KOPT-K1 (cell line): ENCODE data around the gene SULT1B1.

Source experiments
- H3K27ac ChIP-seq: fragments of 200-600 bp; sonication (generic); 2 replicates; pipeline ENCODE4 v1.5.1; 2016; ENCODE audit warnings: antibody characterized with exemption, mild to moderate bottlenecking, low read depth, low read length; ENCODE audit not compliant: poor library complexity, severe bottlenecking
- H3K36me3 ChIP-seq: fragments of 200-600 bp; sonication (generic); 2 replicates; pipeline ENCODE4 v1.5.1; 2017; ENCODE audit warnings: antibody characterized with exemption, mild to moderate bottlenecking, low read length, moderate library complexity; ENCODE audit not compliant: insufficient read depth
- H3K9me3 ChIP-seq: fragments of 200-600 bp; sonication (generic); 2 replicates; pipeline ENCODE4 v1.5.1; 2017; ENCODE audit warnings: antibody characterized with exemption, low read length, mild to moderate bottlenecking; ENCODE audit not compliant: insufficient read depth, poor library complexity, severe bottlenecking

Gene SULT1B1

GRCh38 chr4:69764311-69764710 lies 3.9 kb upstream of the SULT1B1 start:
- Histone ChIP-seq H3K27ac (no peak overlapping the region), H3K9me3 (no peaks in the 10 kb centered on the region), H3K36me3 (no peaks in the 10 kb centered on the region)

- Histone ChIP-seq H3K9me3 (no peaks in the 10 kb centered on the region), H3K36me3 (no peaks in the 10 kb centered on the region), H3K27ac (no peak overlapping the region)
Observed at GRCh38 chr4:69763233-69763632, 2.8 kb upstream of the SULT1B1 start.

GRCh38 chr4:69759189-69759604 lies 1.2 kb downstream of the SULT1B1 start:
- Histone ChIP-seq H3K9me3 (no peaks in the 10 kb centered on the region), H3K27ac (no peak overlapping the region), H3K36me3 (no peaks in the 10 kb centered on the region)

GRCh38 chr4:69757464-69757863 lies 3.0 kb downstream of the SULT1B1 start:
- Histone ChIP-seq H3K9me3 (no peaks in the 10 kb centered on the region), H3K36me3 (no peaks in the 10 kb centered on the region), H3K27ac (no peak overlapping the region)

- H3K27ac ChIP-seq: no peak overlapping the region
- H3K9me3 ChIP-seq: no peaks in the 10 kb centered on the region
- H3K36me3 ChIP-seq: no peaks in the 10 kb centered on the region
Observed at GRCh38 chr4:69754926-69755580, 5.4 kb downstream of the SULT1B1 start.

DNA sequence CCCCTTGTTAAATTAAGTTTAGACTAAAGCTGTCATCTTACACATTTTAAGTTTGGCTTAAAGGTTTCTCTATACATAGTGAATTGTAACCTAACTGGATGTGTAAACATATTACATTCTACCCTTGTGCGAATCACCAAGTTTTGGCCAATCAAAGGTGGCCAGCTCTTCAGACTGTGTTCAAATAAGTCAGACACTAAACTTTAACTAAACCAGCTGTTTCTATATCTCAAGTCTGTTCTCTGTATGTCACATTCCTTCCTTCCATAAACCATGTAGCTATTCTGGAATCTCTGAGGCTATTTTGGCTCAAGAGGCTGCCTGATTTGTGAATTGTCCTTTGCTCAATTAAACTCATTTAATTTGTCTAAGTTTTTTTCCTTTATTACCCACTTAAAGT lies 6.7 kb downstream of the SULT1B1 start:
- Histone ChIP-seq H3K9me3 (no peaks in the 10 kb centered on the region), H3K27ac (no peak overlapping the region), H3K36me3 (no peaks in the 10 kb centered on the region)

DNA sequence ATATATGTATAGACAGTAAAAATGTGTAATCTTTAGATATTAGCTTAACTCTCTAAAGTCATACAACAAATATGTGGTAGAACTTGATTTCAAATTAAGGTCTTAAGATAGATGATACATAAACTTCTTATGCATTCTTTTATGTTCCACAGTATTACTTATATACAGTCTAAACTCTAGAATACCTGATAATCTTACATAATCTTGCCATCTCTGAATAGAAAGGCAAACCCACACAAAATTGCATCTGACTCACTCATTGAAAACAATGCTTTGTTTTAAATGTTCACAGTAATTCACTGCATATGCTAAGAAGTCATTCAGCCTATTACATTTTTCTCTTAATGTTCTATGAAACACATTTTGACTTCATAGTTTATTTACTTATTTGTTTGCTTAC lies 10.1 kb downstream of the SULT1B1 start:
- Histone ChIP-seq H3K27ac (no peak overlapping the region), H3K36me3 (no peaks in the 10 kb centered on the region), H3K9me3 (no peaks in the 10 kb centered on the region)

- no peaks in the 10 kb centered on the region for H3K9me3 ChIP-seq
- H3K27ac ChIP-seq: no peak overlapping the region
- no peaks in the 10 kb centered on the region for H3K36me3 ChIP-seq
Observed at GRCh38 chr4:69749771-69750170, 10.6 kb downstream of the SULT1B1 start.

DNA sequence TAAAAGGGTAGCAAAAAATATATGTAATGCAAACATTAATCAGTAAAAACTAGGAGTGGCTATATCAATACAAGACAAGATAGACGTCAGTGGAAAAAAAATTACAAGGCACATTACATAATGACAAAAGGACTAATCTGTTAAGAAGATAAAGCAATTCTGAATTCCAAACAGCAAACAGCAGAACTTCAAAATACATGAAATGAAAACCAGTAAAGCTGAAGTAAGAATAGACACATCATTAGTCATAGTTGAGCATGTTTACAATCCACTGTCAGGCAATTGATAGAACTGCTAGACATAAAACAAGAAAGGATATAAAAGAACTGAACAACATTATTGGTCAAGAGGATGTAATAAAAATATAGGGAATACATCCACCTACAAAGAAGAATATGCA lies 12.2 kb downstream of the SULT1B1 start:
- no peaks in the 10 kb centered on the region for H3K36me3 ChIP-seq
- no peaks in the 10 kb centered on the region for H3K9me3 ChIP-seq
- H3K27ac ChIP-seq: no peak overlapping the region

DNA sequence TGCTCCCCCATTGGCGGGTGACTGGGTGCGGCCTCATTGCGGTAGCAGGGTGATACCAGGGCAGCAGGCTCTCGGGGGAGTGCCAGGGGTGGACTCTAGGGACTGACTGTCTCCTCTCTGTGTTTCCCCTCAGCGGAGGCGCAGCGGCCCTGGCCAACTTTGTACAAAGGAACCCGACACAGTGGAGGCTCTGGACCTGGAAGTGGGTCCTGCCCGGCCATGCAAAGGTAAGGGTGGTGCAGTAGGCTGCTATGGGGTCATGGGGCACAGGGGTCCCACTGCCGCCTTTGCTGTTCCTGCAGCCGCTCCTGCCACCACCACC lies 16.3 kb downstream of the SULT1B1 start:
- no peak overlapping the region for H3K27ac ChIP-seq
- H3K36me3 ChIP-seq: no peaks in the 10 kb centered on the region
- H3K9me3 ChIP-seq: no peaks in the 10 kb centered on the region

DNA sequence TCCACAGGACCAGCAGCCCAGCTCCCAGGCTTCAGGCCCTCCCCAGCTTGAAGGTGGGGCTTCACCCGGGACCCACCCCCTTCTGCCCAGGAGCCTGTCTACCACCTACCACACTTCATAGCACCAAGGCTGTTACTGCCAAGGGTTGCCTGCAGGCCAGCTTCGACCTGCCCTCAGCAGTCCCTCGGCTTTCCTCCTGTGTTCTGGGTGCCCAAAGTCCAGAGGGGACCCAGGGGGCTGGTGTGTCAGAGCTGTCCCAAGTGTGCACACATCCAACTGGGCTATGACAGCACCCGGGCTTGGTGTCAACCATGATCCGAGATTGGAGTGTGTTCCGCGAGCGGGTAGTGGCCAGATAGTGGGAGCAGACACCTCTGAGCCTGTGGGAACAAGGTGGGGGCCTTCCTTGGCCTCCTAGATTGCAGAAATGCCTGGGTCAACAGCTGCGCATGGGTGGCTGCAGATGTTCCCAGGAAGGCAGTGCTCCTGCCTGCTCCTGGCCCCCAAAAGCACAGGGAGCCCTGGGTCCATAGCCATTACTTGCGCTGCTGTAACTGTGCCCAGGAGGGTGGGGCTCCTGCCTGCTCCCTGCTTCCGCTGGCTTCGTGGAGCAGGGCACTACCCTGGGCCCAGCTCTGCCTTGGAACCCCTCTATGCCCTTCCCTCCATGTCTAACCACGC lies 16.8 kb downstream of the SULT1B1 start:
- Histone ChIP-seq H3K36me3 (no peaks in the 10 kb centered on the region), H3K27ac (no peak overlapping the region), H3K9me3 (no peaks in the 10 kb centered on the region)

- Histone ChIP-seq H3K27ac (no peak overlapping the region), H3K9me3 (no peaks in the 10 kb centered on the region), H3K36me3 (no peaks in the 10 kb centered on the region)
Observed at GRCh38 chr4:69742596-69742995, 17.8 kb downstream of the SULT1B1 start.

- H3K27ac ChIP-seq: no peak overlapping the region
- H3K36me3 ChIP-seq: no peaks in the 10 kb centered on the region
- no peaks in the 10 kb centered on the region for H3K9me3 ChIP-seq
Observed at GRCh38 chr4:69738872-69739271, 21.5 kb downstream of the SULT1B1 start.

DNA sequence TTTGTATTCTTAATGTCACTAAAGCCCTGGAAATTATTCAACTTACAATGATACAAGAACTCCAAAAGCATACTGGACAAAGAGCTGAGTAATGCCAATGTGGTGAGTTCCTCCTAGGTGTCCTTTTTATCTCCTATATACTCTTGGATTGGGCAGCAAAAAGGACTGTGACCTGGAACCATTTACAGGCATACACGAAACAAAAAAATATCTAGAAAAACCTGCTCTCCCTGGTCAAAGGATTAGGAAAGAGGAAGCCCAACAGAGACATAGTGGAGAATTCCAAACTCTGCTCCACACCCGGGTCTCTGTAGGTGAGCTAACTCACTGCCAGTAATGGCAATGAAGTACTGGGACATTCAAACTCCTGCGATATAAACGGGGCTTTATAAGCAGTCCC lies 25.3 kb downstream of the SULT1B1 start:
- H3K9me3 ChIP-seq: no peaks in the 10 kb centered on the region
- H3K27ac ChIP-seq: no peak overlapping the region
- no peaks in the 10 kb centered on the region for H3K36me3 ChIP-seq

DNA sequence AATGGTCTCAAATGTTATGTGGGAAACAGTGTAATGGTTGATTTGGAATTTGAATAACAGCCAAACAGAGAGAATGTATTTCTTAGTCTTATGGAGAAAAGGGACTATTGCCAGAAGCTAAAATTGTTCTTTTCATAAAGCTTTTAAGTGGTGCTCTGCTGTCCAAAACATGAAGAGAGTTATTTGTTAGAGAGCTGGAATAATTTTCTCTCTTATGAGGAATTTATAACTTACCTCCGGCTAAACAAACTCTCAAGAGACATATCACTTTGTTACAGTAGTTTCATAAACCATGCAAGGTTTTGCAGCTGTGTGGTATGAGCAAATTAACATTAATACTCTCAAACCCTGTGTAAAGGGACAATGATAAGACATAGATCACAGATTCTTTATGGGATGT lies 28.6 kb downstream of the SULT1B1 start:
- H3K36me3 ChIP-seq: no peaks in the 10 kb centered on the region
- H3K27ac ChIP-seq: no peak overlapping the region
- H3K9me3 ChIP-seq: no peaks in the 10 kb centered on the region

GRCh38 chr4:69731241-69731640 lies 29.2 kb downstream of the SULT1B1 start:
- Histone ChIP-seq H3K36me3 (no peaks in the 10 kb centered on the region), H3K27ac (no peak overlapping the region), H3K9me3 (no peaks in the 10 kb centered on the region)
